H54 (cell line): ENCODE results near the gene FAM89B.
A peak's percentile ranks its signal among the peaks of the same experiment; 100 is the strongest.
"Not testable (repeated sequence)": the region's sequence is repeated elsewhere in the genome, so short reads cannot be mapped to it uniquely, and the experiment has no call there.

Experiments used
- DNase-seq: peaks from one replicate; pipeline ENCODE4 v3.0.0; 2011; ENCODE audit warnings: low spot score, mixed read lengths; ENCODE audit not compliant: insufficient read length
- FAIRE-seq: peaks from 3 replicates; lab custom pipeline; 2011; peaks lifted over from hg19 to GRCh38; lab: Jason Lieb, UNC
- POLR2A ChIP-seq: IDR thresholded peaks from 2 replicates; pipeline ENCODE4 v1.6.1; 2011; ENCODE audit warnings: low read depth, mild to moderate bottlenecking, low read length

FAM89B gene

GRCh38 chr11:65557280-65558001, 14.9 kb upstream of the FAM89B start:
- TF ChIP-seq POLR2A = no peak
- FAIRE-seq (no peak), DNase-seq (no peak)

- FAIRE-seq (no peak), DNase-seq (no peak)
- TF ChIP-seq POLR2A = peak; percentile 53
Observed at GRCh38 chr11:65558002-65558929, 14.1 kb upstream of the FAM89B start, which contains the start of gene LTBP3. LTBP3 (minus strand) TSS chr11:65558359; CDS start chr11:65557959, 400 bp downstream.

GRCh38 chr11:65558930-65559509, 13.3 kb upstream of the FAM89B start:
- FAIRE-seq = no peak
- no peak for DNase-seq

GRCh38 chr11:65559535-65559934, 12.8 kb upstream of the FAM89B start:
- FAIRE-seq (no peak), DNase-seq (no peak)
- no peak for TF ChIP-seq POLR2A

More at GRCh38 chr11:65558930-65559509, 13.3 kb upstream of the FAM89B start:
- peak; percentile 39; the same call in 1 of the 2 replicates for TF ChIP-seq POLR2A

GRCh38 chr11:65559951-65560537, 12.3 kb upstream of the FAM89B start:
- TF ChIP-seq POLR2A = no peak
- FAIRE-seq (no peak), DNase-seq (peak; percentile 90)

- DNase-seq (no peak), FAIRE-seq (no peak)
- TF ChIP-seq POLR2A = peak; percentile 63
Observed at GRCh38 chr11:65560555-65561418, 11.6 kb upstream of the FAM89B start.

- no peak for TF ChIP-seq POLR2A
- FAIRE-seq = no peak
- DNase-seq = no peak
Observed at GRCh38 chr11:65562020-65562419, 10.3 kb upstream of the FAM89B start.

- TF ChIP-seq POLR2A = no peak
- FAIRE-seq = no peak
- DNase-seq = no peak
Observed at GRCh38 chr11:65562788-65563187, 9.6 kb upstream of the FAM89B start.

- DNase-seq (no peak), FAIRE-seq (no peak)
- no peak for TF ChIP-seq POLR2A
Observed at GRCh38 chr11:65563601-65564000, 8.7 kb upstream of the FAM89B start.

- not testable (repeated sequence) for FAIRE-seq
Observed at GRCh38 chr11:65564879-65565559, 7.3 kb upstream of the FAM89B start.

GRCh38 chr11:65565624-65566453, 6.5 kb upstream of the FAM89B start:
- FAIRE-seq = no peak

More at GRCh38 chr11:65564879-65565559, 7.3 kb upstream of the FAM89B start:
- not testable (repeated sequence) for DNase-seq

More at GRCh38 chr11:65565624-65566453, 6.5 kb upstream of the FAM89B start:
- no peak for TF ChIP-seq POLR2A
- no peak for DNase-seq
